Measurements from ENCODE around the gene HEBP1.

GRCh38 chr12:12983420-12984035 lies 16.5 kb downstream of the HEBP1 start:
- TF ChIP-seq CTCF (IDR thresholded peaks at IDR 0.05), result peak; percentile 72
- no peak for TF ChIP-seq POLR2AphosphoS5 (IDR thresholded peaks at IDR 0.05; ENCODE audit: low read depth, low read length)
